A549 (cell line): ENCODE measurements around the gene SEC14L5. TPM values are rescaled to one million over a fixed set of nuclear protein-coding genes. Genes with fewer than 3 reads are reported as not detected.

Experiments used
- ATAC-seq, 2 experiments: fragments of 200-7000 bp in 1 of 2; fragments of >200 bp in 1 of 2; cut with Nextera tagmentation in 1 of 2; cut with Tn5 transposase in 1 of 2; 3 replicates each; pipeline versions ENCODE4 v1.8.0 to v1.9.1; 2018 to 2020; ENCODE audit warnings: mild to moderate bottlenecking in 1 of 2, moderate library complexity in 1 of 2
- CTCF ChIA-PET: fragments of 300-600 bp; sonication (Branson Sonifier 250); formaldehyde crosslinking; extraction: SDS; loops from one replicate; lab custom pipeline; 2021; ENCODE audit warnings: antibody characterized with exemption, inconsistent platforms; lab: Yijun Ruan, JAX
- POLR2A ChIA-PET: fragments of 350-600 bp; formaldehyde crosslinking; extraction: SDS; loops from one replicate; lab custom pipeline; 2021; ENCODE audit warnings: antibody characterized with exemption, inconsistent platforms; lab: Yijun Ruan, JAX
- DNase-seq, 2 experiments: peaks; one replicate each; pipeline versions ENCODE4 v3.0.0 to v3.0.0-alpha.2; 2011 to 2016; ENCODE audit warnings: low read depth in 1 of 2, low spot score in 1 of 2
- FAIRE-seq: peaks from 2 replicates; lab custom pipeline; 2011; peaks lifted over from hg19 to GRCh38; lab: Jason Lieb, UNC
- H3K27ac ChIP-seq, 2 experiments: fragments of >200 bp; sonication (Bioruptor Twin); formaldehyde crosslinking; 3 replicates each; pipeline ENCODE4 v1.5.1; 2016 to 2017
- H3K4me1 ChIP-seq: fragments of >200 bp; sonication (Bioruptor Twin); formaldehyde crosslinking; 3 replicates; pipeline ENCODE4 v1.6.1; 2016
- H3K4me2 ChIP-seq: fragments of >200 bp; sonication (Bioruptor Twin); formaldehyde crosslinking; 3 replicates; pipeline ENCODE4 v1.6.1; 2016
- H3K4me3 ChIP-seq: fragments of >200 bp; sonication (Bioruptor Twin); formaldehyde crosslinking; 3 replicates; pipeline ENCODE4 v1.5.1; 2016
- H3K9me3 ChIP-seq: fragments of >200 bp; sonication (Bioruptor Twin); formaldehyde crosslinking; 3 replicates; pipeline ENCODE4 v1.6.1; 2016
- BHLHE40 ChIP-seq: IDR thresholded peaks from 2 replicates; pipeline ENCODE4 v1.6.1; 2012; ENCODE audit warnings: low read depth, low read length, inconsistent platforms
- CBX2 ChIP-seq: fragments of 200-600 bp; sonication (generic); IDR thresholded peaks from 2 replicates; pipeline ENCODE4 v1.6.1; 2016; ENCODE audit warnings: low read depth, mild to moderate bottlenecking, borderline replicate concordance
- CHD4 ChIP-seq: fragments of 200-600 bp; sonication (generic); IDR thresholded peaks from 2 replicates; pipeline ENCODE4 v1.6.1; 2016; ENCODE audit warnings: antibody characterized with exemption, mild to moderate bottlenecking, borderline replicate concordance
- FOSB ChIP-seq: fragments of 250-450 bp; sonication (Bioruptor Pico); IDR thresholded peaks from 2 replicates; pipeline ENCODE4 v1.5.0; 2020; ENCODE audit warnings: mild to moderate bottlenecking, moderate library complexity
- GATA3 ChIP-seq: IDR thresholded peaks from 2 replicates; pipeline ENCODE4 v1.6.1; 2012; ENCODE audit warnings: borderline replicate concordance
- HDAC2 ChIP-seq: fragments of 200-600 bp; sonication (generic); IDR thresholded peaks from 2 replicates; pipeline ENCODE4 v1.6.1; 2016
- HMGXB4 ChIP-seq: fragments of 250-450 bp; sonication (Bioruptor Pico); IDR thresholded peaks from 2 replicates; pipeline ENCODE4 v1.5.0; 2021; ENCODE audit warnings: mild to moderate bottlenecking, moderate library complexity, borderline replicate concordance
- HOXB13 ChIP-seq: fragments of 250-450 bp; sonication (Bioruptor Pico); IDR thresholded peaks from 2 replicates; pipeline ENCODE4 v1.5.0; 2020; ENCODE audit warnings: low read depth, mild to moderate bottlenecking, moderate library complexity
- JUN ChIP-seq, 2 experiments: fragments of >200 bp; sonication (Bioruptor Twin); formaldehyde crosslinking; IDR thresholded peaks; 2 replicates in 1 of 2; 3 replicates in 1 of 2; pipeline ENCODE4 v1.6.1; 2016 to 2017
- KDM1A ChIP-seq: fragments of 200-600 bp; sonication (generic); IDR thresholded peaks from 2 replicates; pipeline ENCODE4 v1.6.1; 2016; ENCODE audit warnings: low read depth, mild to moderate bottlenecking
- MAFK ChIP-seq: fragments of 450-650 bp; IDR thresholded peaks from 2 replicates; pipeline ENCODE4 v1.6.1; 2014; ENCODE audit not compliant: partially characterized antibody
- MAX ChIP-seq: IDR thresholded peaks from 2 replicates; pipeline ENCODE4 v1.6.1; 2012
- MYC ChIP-seq: IDR thresholded peaks from 2 replicates; pipeline ENCODE4 v1.6.1; 2012; ENCODE audit warnings: mild to moderate bottlenecking, inconsistent platforms, low read length, improper control_type of control experiment, borderline replicate concordance
- NPAS2 ChIP-seq: fragments of 250-450 bp; sonication (Bioruptor Pico); IDR thresholded peaks from 2 replicates; pipeline ENCODE4 v1.8.0; 2022; ENCODE audit warnings: mild to moderate bottlenecking, moderate library complexity, borderline replicate concordance
- PBX3 ChIP-seq: IDR thresholded peaks from 2 replicates; pipeline ENCODE4 v1.6.1; 2012
- RAD21 ChIP-seq, 2 experiments: fragments of >200 bp in 1 of 2; sonication (Bioruptor Twin) in 1 of 2; formaldehyde crosslinking in 1 of 2; IDR thresholded peaks in 1 of 2; conservative IDR thresholded peaks in 1 of 2; 2 replicates in 1 of 2; 3 replicates in 1 of 2; pipeline ENCODE4 v1.6.1; 2012 to 2018; ENCODE audit warnings: inconsistent platforms in 1 of 2
- RCOR1 ChIP-seq: fragments of 150-350 bp; IDR thresholded peaks from 2 replicates; pipeline ENCODE4 v1.6.1; 2014; ENCODE audit warnings: antibody characterized with exemption, low read length, low read depth
- SMC3 ChIP-seq: fragments of >200 bp; sonication (Bioruptor Twin); formaldehyde crosslinking; IDR thresholded peaks from 3 replicates; pipeline ENCODE4 v1.6.1; 2018; ENCODE audit warnings: inconsistent platforms
- USF2 ChIP-seq: fragments of 450-650 bp; IDR thresholded peaks from 2 replicates; pipeline ENCODE4 v1.6.1; 2014; ENCODE audit warnings: antibody characterized with exemption
- ZSCAN20 ChIP-seq: fragments of 250-450 bp; sonication (Bioruptor Pico); IDR thresholded peaks from 2 replicates; pipeline ENCODE4 v1.8.0; 2022; ENCODE audit warnings: mild to moderate bottlenecking, moderate library complexity
- WGBS: methylation state at CpG from one replicate; pipeline ENCODE4 v1.1.6; 2017; ENCODE audit errors: missing lambda C conversion rate; 5-methylcytosine and 5-hydroxymethylcytosine counted together
- polyA plus RNA-seq, 4 experiments: library from polyadenylated mRNA; depleted of rRNA in 3 of 4; stranded (reverse); fragments of >200 nt; fragmentation: RNase III in 1 of 4; extraction: RNeasy Plus Mini Kit Qiagen cat#74134 plus additional on column Dnase treatment in 1 of 4; gene quantifications; 2 replicates in 3 of 4; 3 replicates in 1 of 4; pipeline ENCODE4 v1.2.3, GENCODE V29; 2011 to 2017

The SEC14L5 gene
- polyA plus RNA-seq, 2 of the 4 experiments (the other 2 are of a cell fraction), result 0.03 to 0.05 TPM

DNA sequence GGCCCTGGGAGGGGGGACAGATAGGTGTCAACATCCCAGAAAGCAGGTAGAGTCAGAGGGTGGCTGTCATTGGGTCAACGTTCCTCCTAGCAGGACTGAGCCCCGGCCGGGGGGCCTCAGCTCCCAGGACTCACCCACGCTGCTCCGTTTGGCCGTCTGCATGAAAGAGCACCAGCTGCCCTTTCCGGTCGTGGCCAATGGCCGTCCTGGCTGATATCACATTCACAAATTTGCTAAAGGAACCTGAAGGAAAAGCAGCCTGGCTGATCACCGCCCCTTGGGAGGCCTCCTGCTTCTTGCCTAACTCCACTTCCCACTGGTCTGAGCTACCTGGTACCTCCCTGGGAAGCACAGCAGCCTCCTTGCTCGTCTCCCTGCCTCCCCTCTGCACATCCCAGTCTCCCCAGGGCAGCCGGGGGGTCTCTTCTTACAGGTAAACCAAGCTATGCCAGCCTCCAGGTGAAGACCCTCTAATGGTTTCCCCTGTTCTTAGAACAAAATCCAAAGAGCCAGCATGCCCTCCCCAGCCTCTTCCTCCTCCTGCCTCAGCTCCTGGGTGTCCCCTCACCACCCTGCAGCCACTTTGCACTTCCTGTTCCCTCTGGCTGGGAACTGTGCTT, 72.2 kb downstream of the SEC14L5 start:
- WGBS, result 80% methylated on average over 12 of the region's 12 CpGs
- Histone ChIP-seq H3K4me2 (no peak overlapping the region), H3K27ac (no peak overlapping the region), H3K4me1 (peaks cover 11% of the 10 kb centered on the region), H3K4me3 (no peak overlapping the region), H3K9me3 (no peaks in the 10 kb centered on the region)
- no peak for FAIRE-seq
- ChIA-PET POLR2A (interaction anchor here (1.0 kb wide), 1 partner anchor 56 kb away, joined by 3 read pairs; no protein-coding TSS in a partner anchor), CTCF (interaction anchor here (0.5 to 1.8 kb wide), 5 partner anchors 13 to 306 kb away, joined by 3 to 7 read pairs (median 3); no protein-coding TSS in a partner anchor)
- no peak for ATAC-seq
- DNase-seq, result no peak
- no peak for TF ChIP-seq BHLHE40
- no peak for TF ChIP-seq USF2
- TF ChIP-seq GATA3, result no peak

GRCh38 chr16:5031601-5032000, 73.5 kb downstream of the SEC14L5 start:
- peaks cover 11% of the 10 kb centered on the region for H3K4me1 ChIP-seq
- no peak for TF ChIP-seq FOSB (CRISPR knock-in tag)
- no peak for TF ChIP-seq RAD21 (conservative IDR thresholded peaks at IDR 0.05 in 1 of 2, IDR thresholded peaks at IDR 0.05 in 1 of 2)
- TF ChIP-seq KDM1A, result no peak
- no peak for TF ChIP-seq SMC3
- TF ChIP-seq HOXB13 (CRISPR knock-in tag), result no peak
- TF ChIP-seq HDAC2, result no peak
- TF ChIP-seq USF2, result no peak
- TF ChIP-seq MAFK, result no peak
- TF ChIP-seq CHD4, result no peak
- no peak for TF ChIP-seq CBX2
- TF ChIP-seq NPAS2 (CRISPR knock-in tag), result no peak
- no peak for TF ChIP-seq MYC
- TF ChIP-seq BHLHE40, result no peak
- no peak for TF ChIP-seq ZSCAN20 (CRISPR knock-in tag)
- TF ChIP-seq MAX, result no peak
- no peak for TF ChIP-seq RCOR1
- no peak for TF ChIP-seq PBX3
- no peak for TF ChIP-seq HMGXB4 (CRISPR knock-in tag)
- TF ChIP-seq JUN (IDR thresholded peaks at IDR 0.05), result no peak
- TF ChIP-seq, all 56 proteins: peak for 0
- H3K4me2 ChIP-seq, result no peak overlapping the region
- ChIA-PET POLR2A (no interaction called here), CTCF (interaction anchor here (0.8 to 1.7 kb wide), 4 partner anchors 12 to 482 kb away, joined by 3 to 4 read pairs (median 4); no protein-coding TSS in a partner anchor)
- ATAC-seq (no peak), DNase-seq (no peak), FAIRE-seq (no peak)
- 77% methylated on average over 7 of the region's 7 CpGs for WGBS
- no peak overlapping the region for H3K4me3 ChIP-seq
- no peaks in the 10 kb centered on the region for H3K9me3 ChIP-seq
- no peak overlapping the region for H3K27ac ChIP-seq
